HepG2 (cell line): Measurements from ENCODE around the gene PEX10.

Experiments
- AKAP8 ChIP-seq: sonication (generic); formaldehyde crosslinking; IDR thresholded peaks from 2 replicates; pipeline ENCODE4 v1.5.1; 2020; ENCODE audit warnings: mild to moderate bottlenecking, missing genetic modification reagents
- CCAR2 ChIP-seq: fragments of 200-400 bp; formaldehyde crosslinking; optimal IDR thresholded peaks from 2 replicates; pipeline ENCODE3; 2018; ENCODE audit warnings: low read depth, mild to moderate bottlenecking, low read length, moderate library complexity
- CTCF ChIP-seq: sonication (generic); formaldehyde crosslinking; IDR thresholded peaks from 2 replicates; pipeline ENCODE4 v1.5.0; 2020; ENCODE audit warnings: mild to moderate bottlenecking, missing genetic modification reagents, moderate library complexity
- HNRNPL ChIP-seq: fragments of 200-400 bp; formaldehyde crosslinking; IDR thresholded peaks from 2 replicates; pipeline ENCODE4 v1.6.1; 2017; ENCODE audit warnings: mild to moderate bottlenecking, low read depth, low read length
- KMT2B ChIP-seq: IDR thresholded peaks from 2 replicates; pipeline ENCODE4 v1.6.1; 2016; ENCODE audit warnings: missing genetic modification reagents, missing compliant biosample characterization
- MYNN ChIP-seq: sonication (generic); formaldehyde crosslinking; IDR thresholded peaks from 2 replicates; pipeline ENCODE4 v1.4.0; 2020; ENCODE audit warnings: mild to moderate bottlenecking, low read depth, missing genetic modification reagents
- RFX5 ChIP-seq: IDR thresholded peaks from 2 replicates; pipeline ENCODE4 v1.6.1; 2011; ENCODE audit warnings: low read depth, low read length, improper control_type of control experiment
- SP2 ChIP-seq: sonication (generic); formaldehyde crosslinking; IDR thresholded peaks from 2 replicates; pipeline ENCODE4 v1.5.1; 2020; ENCODE audit warnings: mild to moderate bottlenecking, missing genetic modification reagents
- USF2 ChIP-seq, 2 experiments: sonication (generic) in 1 of 2; formaldehyde crosslinking in 1 of 2; IDR thresholded peaks; 2 replicates each; pipeline versions ENCODE4 v1.5.1 to v1.6.1; 2011 to 2020; ENCODE audit warnings: borderline replicate concordance in 1 of 2, low read depth in 1 of 2, low read length in 1 of 2, mild to moderate bottlenecking in 1 of 2, missing genetic modification reagents in 1 of 2, moderate library complexity in 1 of 2
- ZBTB46 ChIP-seq: sonication (generic); formaldehyde crosslinking; IDR thresholded peaks from 2 replicates; pipeline ENCODE4 v1.4.0; 2020; ENCODE audit warnings: mild to moderate bottlenecking, missing genetic modification reagents, borderline replicate concordance
- ZBTB7A ChIP-seq: sonication (generic); formaldehyde crosslinking; IDR thresholded peaks from 2 replicates; pipeline ENCODE4 v1.8.0; 2022; ENCODE audit warnings: mild to moderate bottlenecking, missing genetic modification reagents
- ZNF276 ChIP-seq: sonication (generic); formaldehyde crosslinking; IDR thresholded peaks from 2 replicates; pipeline ENCODE4 v1.4.0; 2020; ENCODE audit warnings: mild to moderate bottlenecking, low read depth, missing genetic modification reagents
- ZNF460 ChIP-seq: sonication (generic); formaldehyde crosslinking; IDR thresholded peaks from 2 replicates; pipeline ENCODE4 v1.5.1; 2020; ENCODE audit warnings: missing genetic modification reagents, mild to moderate bottlenecking, borderline replicate concordance

- TF ChIP-seq ZNF276 (CRISPR knock-in tag): no peak
- TF ChIP-seq MYNN (CRISPR knock-in tag): no peak
- TF ChIP-seq ZNF460 (CRISPR knock-in tag): no peak
- no peak for TF ChIP-seq KMT2B (CRISPR knock-in tag)
- TF ChIP-seq CCAR2: no peak
- peak; percentile 30; the same call in 1 of the 2 replicates for TF ChIP-seq CTCF (CRISPR knock-in tag)
- TF ChIP-seq RFX5: no peak
- no peak for TF ChIP-seq SP2 (CRISPR knock-in tag)
- TF ChIP-seq ZBTB46 (CRISPR knock-in tag): no peak
- TF ChIP-seq AKAP8: no peak
- TF ChIP-seq USF2 (IDR thresholded peaks at IDR 0.05; ENCODE audit: low read depth, low read length): no peak
- TF ChIP-seq USF2 (CRISPR knock-in tag; IDR thresholded peaks at IDR 0.05; ENCODE audit: borderline replicate concordance): no peak
- TF ChIP-seq ZBTB7A (CRISPR knock-in tag): no peak
- TF ChIP-seq HNRNPL: no peak
Observed at GRCh38 chr1:2406451-2407041, 5.8 kb downstream of the PEX10 start.
